ENCODE data around the gene NLRP3.

The NLRP3 gene

GRCh38 chr1:247437551-247438505, 21.9 kb downstream of the NLRP3 start:
- DNase-seq (ENCODE audit: low spot score), result no peak

DNA sequence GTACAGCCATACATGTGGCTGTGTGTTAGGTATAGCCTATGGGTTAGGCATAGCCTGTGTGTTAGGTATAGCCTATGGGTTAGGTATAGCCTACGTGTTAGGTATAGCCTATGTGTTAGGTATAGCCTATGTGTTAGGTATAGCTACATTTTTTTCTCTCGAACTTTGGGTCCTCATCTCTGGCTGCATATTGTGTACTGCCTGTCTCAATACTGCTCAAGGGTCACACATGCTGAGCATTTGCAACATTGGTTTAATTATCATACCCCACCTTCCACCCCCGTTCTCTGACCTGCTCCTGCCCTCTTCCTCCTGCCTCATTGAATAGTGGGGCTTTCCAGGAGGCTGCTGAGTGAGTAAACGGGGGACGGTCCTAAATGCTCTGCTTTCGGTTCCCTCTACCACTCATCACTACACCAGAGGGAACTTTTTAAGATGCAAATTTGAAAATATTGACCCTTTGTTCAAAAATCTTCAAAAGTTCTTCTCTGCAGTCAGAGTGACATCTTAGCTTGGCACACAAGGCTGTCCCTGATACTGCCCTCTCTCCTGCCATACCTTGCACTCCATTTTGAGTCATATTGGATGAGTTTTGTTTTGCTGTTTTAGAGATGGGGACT, 24.1 kb downstream of the NLRP3 start:
- no peak for DNase-seq (ENCODE audit: low spot score)

DNA sequence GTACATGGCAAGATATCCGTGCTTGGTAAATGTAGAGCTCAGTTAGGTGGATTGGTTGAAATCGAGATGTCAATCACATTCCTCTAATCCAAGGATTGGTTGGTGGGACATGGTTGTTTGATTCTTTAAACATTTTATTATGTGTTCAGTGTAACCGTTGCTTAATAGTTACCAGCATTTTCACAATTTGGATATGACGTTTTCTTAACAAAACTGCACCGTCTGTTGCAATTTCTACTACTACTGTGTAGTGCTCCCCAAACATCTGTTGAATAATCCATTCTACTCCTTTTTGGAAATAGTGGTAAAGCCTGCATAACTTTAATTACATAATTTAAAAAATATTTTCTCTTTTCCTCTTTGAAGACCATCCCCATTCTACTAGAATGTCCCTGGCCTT, 25.6 kb downstream of the NLRP3 start:
- DNase-seq (ENCODE audit: low spot score), result no peak

GRCh38 chr1:247442164-247442563, 26.2 kb downstream of the NLRP3 start:
- DNase-seq (ENCODE audit: low spot score), result no peak

DNA sequence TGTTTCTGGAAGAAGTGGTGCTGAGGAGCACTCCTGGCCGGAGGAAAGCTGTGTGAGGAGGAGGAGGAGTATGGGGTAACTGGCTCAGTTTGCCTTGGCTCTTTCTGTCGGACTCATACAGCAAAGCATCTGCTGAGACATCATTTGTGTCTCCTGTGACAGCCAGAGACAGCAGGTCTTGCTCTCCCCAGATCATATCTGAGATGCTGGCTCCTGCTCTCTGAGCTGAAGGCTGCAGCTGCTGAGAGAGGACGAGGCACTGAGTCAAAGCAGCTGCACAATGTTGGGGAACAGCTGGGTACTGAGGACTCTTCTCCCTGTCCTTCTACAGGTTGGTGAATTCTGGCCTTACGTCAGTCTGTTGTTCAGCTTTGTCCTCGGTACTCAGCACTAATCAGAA, 27.7 kb downstream of the NLRP3 start:
- DNase-seq (ENCODE audit: low spot score), result no peak

DNA sequence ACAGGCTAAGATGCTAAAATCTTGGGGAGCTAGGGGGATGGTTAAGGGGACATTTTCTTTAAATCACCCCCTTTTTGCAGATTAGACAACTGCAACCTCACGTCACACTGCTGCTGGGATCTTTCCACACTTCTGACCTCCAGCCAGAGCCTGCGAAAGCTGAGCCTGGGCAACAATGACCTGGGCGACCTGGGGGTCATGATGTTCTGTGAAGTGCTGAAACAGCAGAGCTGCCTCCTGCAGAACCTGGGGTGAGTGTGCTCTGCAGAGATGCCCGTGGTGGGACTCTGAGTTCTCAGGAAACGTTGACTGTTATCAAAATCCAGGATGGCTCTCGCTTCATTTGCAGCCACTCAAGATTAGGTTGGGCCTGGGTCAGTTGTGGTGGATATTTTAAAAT, 28.6 kb downstream of the NLRP3 start:
- DNase-seq (ENCODE audit: low spot score), result no peak

DNA sequence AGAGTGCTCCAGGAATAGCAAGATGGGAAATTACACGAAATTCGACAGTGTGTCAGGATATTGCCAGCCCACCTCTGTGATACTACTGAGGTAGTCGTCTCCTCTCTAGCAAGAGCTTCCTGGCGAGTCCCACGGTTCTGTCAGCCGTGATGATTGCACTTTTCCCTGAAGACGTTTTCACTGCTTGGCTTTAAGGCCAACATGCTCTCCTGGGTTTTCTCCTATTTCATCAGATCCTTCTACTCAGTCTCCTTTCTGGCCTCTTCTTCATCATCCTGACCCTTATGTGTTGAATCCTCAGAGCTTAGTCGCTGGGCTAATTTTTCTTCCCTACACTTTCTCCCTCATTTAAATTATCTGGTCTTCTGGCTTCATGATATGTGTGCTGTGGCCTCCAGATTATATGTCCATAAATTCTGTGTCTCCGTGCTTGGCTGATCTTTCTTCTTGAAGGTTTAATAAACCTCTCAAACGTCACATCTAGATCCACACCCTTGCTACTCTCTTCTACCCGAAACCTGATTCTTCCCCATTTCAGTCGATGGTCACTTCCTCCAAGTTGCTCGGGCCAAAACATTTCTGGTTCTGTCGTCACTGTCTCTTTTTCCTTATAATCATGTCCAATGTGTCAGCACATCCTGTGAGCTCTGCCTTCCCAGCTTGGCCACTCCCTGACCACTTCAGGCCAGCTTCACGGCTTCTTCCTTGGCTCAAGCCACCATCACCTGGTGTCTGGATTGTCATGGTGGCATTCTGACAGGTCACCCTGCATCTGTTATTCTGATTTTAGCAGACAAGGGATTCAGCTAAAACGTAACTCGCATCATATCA, 29.8 kb downstream of the NLRP3 start:
- no peak for DNase-seq (ENCODE audit: low spot score)

DNA sequence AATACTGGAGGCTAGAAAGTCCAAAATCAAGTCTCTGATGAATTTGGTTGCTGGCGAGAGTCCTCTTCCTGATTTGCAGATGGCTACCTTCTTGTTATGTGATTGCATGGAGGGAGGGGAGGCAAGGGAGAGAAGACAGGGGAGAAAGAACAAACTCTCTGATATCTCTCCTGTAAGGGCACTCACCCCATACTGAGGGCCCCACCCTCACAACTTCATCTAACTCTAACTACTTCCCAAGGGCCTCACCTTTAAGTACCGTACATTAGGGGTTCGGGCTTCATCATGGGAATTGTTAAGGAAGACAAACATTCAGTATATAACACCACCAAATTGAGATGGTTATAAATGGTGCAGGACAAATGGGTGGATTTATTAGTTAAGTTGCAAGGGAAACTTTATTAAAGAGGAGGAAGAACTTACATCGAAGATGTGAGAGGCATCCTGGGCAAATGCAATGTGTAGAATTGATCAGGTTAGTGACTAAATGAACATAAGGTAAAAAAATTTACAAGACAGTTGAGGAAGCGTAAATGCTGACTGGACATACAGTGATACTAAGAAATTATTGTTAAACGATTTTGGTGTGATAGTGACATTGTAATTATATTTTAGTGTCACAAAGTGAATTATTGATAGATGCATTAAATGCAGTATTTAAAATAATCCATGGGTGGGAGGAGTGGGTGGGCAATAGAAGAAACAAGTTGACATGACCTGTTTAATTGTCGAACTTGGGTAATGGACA, 31.4 kb downstream of the NLRP3 start:
- no peak for DNase-seq (ENCODE audit: low spot score)

DNA sequence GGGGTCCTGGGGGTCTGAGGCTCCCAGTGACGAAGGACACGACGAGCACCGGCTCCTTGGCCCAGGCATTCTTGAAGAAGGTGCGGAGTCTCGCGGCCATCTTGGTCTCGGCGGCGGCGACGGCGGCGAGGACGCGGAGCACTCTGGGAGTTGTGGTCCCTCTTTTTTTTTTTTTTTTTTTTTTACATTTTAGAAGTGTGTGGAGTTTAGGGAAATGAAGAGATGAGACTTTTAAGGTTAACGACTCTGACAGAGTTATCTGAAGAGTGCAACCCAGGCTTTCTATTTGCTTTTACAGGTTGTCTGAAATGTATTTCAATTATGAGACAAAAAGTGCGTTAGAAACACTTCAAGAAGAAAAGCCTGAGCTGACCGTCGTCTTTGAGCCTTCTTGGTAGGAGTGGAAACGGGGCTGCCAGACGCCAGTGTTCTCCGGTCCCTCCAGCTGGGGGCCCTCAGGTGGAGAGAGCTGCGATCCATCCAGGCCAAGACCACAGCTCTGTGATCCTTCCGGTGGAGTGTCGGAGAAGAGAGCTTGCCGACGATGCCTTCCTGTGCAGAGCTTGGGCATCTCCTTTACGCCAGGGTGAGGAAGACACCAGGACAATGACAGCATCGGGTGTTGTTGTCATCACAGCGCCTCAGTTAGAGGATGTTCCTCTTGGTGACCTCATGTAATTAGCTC, 32.3 kb downstream of the NLRP3 start:
- peak; percentile 60 for DNase-seq (ENCODE audit: low spot score)

DNA sequence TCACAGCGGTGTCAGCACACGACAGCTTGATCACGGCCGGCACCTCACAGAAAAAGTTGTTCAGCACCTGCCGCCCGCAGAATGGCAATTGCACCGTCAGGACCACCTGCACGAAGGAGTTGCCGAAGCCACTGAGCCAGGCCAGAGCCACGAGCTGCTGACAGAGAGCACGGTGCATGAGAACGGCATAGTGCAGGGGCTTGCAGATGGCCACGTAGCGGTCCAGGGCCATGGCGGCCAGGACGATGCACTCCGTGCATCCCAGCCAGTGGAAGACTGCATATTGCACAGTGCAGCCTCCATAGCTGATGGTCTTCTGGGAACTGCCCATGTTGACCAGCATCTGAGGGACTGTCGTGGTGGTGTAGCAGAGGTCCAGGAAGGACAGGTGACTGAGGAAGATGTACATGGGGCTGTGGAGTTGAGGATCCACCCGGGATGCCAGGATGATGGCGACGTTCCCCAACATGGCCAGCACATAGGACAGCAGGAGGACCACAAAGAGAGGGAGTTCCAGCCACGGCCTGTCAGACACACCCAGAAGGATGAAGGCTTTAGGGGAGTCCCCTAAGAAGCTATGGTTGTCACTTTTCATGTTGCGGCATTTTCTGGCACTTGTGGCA, 35.5 kb downstream of the NLRP3 start:
- no peak for DNase-seq (ENCODE audit: low spot score)

- no peak for DNase-seq (ENCODE audit: low spot score)
Measured at GRCh38 chr1:247452447-247453039, 36.6 kb downstream of the NLRP3 start.

DNA sequence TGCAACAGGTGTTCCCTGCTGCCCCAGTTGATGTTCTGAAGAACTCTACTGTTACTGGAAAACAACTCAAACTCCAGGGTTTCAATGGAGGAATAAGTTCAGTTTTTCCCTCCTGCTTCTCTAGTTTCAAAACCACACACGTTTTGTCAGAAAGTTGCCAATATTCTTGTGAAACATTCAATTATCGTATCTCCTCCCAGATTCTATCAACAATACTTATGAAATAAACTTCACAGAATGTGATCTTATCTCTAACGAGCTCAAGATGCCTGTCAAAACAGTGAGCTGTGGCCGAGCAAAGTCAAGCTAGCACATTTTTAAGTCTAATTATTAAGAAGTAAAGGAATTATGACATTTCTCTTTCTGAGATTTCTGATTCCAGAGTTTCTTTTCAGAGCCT, 37.3 kb downstream of the NLRP3 start:
- DNase-seq (ENCODE audit: low spot score), result no peak

- DNase-seq (ENCODE audit: low spot score), result no peak
Measured at GRCh38 chr1:247453997-247454396, 38.0 kb downstream of the NLRP3 start.

GRCh38 chr1:247456021-247456420, 40.0 kb downstream of the NLRP3 start:
- DNase-seq (ENCODE audit: low spot score), result no peak

DNA sequence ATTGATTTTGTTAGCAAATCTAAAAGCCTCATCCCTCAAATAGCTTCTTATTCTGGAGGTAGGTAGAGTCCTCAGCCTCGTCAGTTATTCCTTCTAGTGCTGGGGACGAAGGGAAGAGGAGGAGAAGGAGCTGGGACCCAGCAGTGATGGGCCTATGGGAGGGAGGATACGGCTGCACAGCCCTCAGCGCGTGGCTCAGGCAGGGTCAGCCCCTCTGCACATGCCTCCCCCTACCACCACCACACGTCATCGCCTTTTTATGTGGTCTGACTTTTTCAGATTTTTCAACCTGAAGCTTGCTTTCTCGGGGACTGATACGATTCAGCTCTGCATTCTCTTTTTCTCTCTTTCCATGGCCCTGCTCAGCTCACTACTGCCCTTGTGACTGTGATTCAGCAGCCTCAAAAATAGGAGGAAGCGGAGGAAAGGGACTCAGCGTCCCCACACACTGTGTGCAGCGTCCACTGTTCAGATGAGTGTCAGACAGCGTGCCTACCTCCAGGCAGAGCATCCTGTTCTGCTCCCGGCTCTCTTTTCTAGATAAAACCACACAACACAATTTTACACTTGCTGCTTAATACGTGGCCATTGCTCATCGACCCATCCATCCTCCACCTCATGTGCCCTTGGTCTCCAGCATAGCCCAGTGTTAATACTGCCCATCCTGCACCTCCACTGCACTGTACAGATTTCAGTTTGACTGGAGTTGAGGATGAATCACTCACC, 41.1 kb downstream of the NLRP3 start:
- no peak for DNase-seq (ENCODE audit: low spot score)

DNA sequence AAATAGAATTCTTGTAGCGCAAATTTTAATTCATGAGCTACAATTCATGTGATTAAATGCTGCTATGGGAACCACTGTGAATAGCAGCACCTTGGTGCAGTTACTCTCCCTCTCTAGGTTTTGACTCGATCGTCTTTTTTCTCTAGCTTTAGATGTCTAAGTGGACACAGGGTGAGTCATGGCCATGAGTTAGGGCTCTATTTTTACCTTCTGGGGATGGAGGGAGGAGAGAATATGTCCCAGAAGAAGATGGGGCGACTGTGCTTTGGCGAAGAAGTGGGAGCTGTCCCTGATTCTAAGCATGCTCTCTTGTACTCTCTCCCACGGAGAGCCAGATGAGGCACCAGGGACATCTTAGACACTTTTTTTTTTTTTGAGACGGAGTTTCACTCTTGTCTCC, 43.5 kb downstream of the NLRP3 start:
- DNase-seq (ENCODE audit: low spot score), result no peak

DNA sequence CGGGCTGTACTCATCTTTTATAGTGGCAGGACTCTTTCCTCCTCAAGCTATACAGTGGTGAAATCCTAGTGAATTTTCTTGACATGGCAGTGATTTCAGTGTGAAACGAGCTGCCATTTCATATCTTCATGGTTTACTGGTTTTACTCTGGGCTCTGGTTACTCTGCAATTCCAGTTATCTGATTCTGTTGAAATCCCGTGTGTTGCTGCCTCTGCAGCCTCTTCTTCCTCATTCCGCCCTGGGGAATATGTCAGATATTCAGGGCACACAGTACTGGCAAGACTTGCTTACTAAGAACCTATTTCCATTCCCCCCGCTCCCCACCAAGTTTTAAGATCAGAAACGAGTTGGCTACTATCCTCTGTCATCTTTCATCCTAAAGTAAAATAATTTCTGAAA, 49.8 kb downstream of the NLRP3 start:
- no peak for DNase-seq (ENCODE audit: low spot score)

DNA sequence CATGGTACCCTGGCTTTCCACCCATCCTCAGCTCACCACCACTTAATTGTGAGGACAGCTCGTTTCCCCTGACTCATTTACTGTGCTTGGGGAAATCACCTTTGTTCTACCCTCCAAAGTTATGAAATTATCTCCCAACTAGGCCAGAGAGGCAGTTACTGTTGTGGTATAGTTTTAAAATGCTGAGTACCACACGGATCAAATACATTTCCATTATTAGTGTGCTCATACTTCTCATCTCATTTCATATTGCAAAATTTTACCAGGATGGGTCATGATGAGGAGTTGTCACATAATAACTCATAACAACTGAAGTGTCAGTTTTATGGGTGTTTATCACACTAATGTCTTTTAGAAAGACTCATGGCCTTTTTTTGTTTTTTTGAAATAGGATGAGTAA, 51.2 kb downstream of the NLRP3 start:
- DNase-seq (ENCODE audit: low spot score), result no peak

GRCh38 chr1:247468481-247469140, 52.6 kb downstream of the NLRP3 start:
- DNase-seq (ENCODE audit: low spot score), result no peak

Data from AG08396 (cell line).